Bronchial epithelial cell (primary cell): ENCODE measurements around the gene FGFBP2. TPM values are rescaled to one million over a fixed set of nuclear protein-coding genes. Genes with fewer than 3 reads are reported as not detected.
A peak's percentile ranks its signal among the peaks of the same experiment; 100 is the strongest.

Source experiments
- DNase-seq: peaks from one replicate; pipeline ENCODE4 v3.0.0-alpha.2; 2010; ENCODE audit warnings: low read depth
- FAIRE-seq: peaks from 2 replicates; lab custom pipeline; 2011; peaks lifted over from hg19 to GRCh38; lab: Jason Lieb, UNC
- H3K27me3 ChIP-seq: 2 replicates; pipeline ENCODE4 v1.5.1; 2011; ENCODE audit warnings: low read length; ENCODE audit not compliant: control insufficient read depth, insufficient read depth
- H3K36me3 ChIP-seq: 2 replicates; pipeline ENCODE4 v1.5.1; 2011; ENCODE audit warnings: low read length; ENCODE audit not compliant: control insufficient read depth, insufficient read depth
- H3K4me3 ChIP-seq: 2 replicates; pipeline ENCODE4 v1.5.1; 2011; ENCODE audit warnings: mild to moderate bottlenecking, low read depth, low read length, control low read depth
- total RNA-seq: library from RNA; depleted of rRNA; stranded (reverse); fragments of >200 nt; gene quantifications from 2 replicates; pipeline ENCODE4 v1.2.1, GENCODE V29; 2014
- TF ChIP-seq, protein P1 (sequence below): IDR thresholded peaks from 2 replicates; pipeline ENCODE4 v1.5.1; 2011; ENCODE audit warnings: mild to moderate bottlenecking, moderate library complexity, low read length, control low read depth, inconsistent platforms; ENCODE audit not compliant: insufficient read depth, severe bottlenecking

The FGFBP2 gene
- total RNA-seq, 1 donor from 2014 or later: not detected

GRCh38 chr4:15955670-15956069 is 7.3 kb downstream of the FGFBP2 start:
- Histone ChIP-seq H3K4me3 (no peak overlapping the region), H3K36me3 (no peaks in the 10 kb centered on the region), H3K27me3 (no peaks in the 10 kb centered on the region)
- FAIRE-seq (no peak), DNase-seq (peak; percentile 45)
- TF ChIP-seq, protein P1, sequence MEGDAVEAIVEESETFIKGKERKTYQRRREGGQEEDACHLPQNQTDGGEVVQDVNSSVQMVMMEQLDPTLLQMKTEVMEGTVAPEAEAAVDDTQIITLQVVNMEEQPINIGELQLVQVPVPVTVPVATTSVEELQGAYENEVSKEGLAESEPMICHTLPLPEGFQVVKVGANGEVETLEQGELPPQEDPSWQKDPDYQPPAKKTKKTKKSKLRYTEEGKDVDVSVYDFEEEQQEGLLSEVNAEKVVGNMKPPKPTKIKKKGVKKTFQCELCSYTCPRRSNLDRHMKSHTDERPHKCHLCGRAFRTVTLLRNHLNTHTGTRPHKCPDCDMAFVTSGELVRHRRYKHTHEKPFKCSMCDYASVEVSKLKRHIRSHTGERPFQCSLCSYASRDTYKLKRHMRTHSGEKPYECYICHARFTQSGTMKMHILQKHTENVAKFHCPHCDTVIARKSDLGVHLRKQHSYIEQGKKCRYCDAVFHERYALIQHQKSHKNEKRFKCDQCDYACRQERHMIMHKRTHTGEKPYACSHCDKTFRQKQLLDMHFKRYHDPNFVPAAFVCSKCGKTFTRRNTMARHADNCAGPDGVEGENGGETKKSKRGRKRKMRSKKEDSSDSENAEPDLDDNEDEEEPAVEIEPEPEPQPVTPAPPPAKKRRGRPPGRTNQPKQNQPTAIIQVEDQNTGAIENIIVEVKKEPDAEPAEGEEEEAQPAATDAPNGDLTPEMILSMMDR: peak; percentile 55

- DNase-seq: no peak
- no peaks in the 10 kb centered on the region for H3K27me3 ChIP-seq
- H3K36me3 ChIP-seq: no peaks in the 10 kb centered on the region
- H3K4me3 ChIP-seq: no peak overlapping the region
- TF ChIP-seq, protein P1: no peak
- FAIRE-seq: no peak
Observed at GRCh38 chr4:15953625-15954024, 9.3 kb downstream of the FGFBP2 start.

- Histone ChIP-seq H3K36me3 (no peaks in the 10 kb centered on the region), H3K27me3 (no peaks in the 10 kb centered on the region), H3K4me3 (no peak overlapping the region)
- DNase-seq: no peak
- TF ChIP-seq, protein P1: no peak
- FAIRE-seq: no peak
Observed at GRCh38 chr4:15951781-15952180, 11.2 kb downstream of the FGFBP2 start.

GRCh38 chr4:15948826-15949225 is 14.1 kb downstream of the FGFBP2 start:
- FAIRE-seq: no peak
- Histone ChIP-seq H3K36me3 (no peaks in the 10 kb centered on the region), H3K4me3 (no peak overlapping the region), H3K27me3 (no peaks in the 10 kb centered on the region)
- TF ChIP-seq, protein P1: no peak
- no peak for DNase-seq

DNA sequence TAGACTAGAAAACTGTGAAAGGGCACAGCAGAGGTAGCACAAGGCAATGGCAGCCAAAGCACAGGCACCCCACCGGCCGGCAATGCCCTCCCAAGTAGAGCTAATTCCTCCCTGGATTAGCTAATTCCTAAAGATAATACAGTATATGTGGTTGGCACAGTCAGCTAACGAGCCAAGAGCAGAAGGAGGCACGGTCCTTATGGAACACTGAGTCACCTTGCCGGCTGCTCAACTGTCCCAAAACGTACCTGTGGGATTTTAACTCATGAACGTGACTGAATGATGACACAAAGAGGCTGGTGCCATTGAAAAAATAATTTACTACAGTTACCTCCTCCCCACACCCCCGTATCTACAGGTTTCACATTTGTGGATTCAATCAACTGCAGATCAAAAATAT is 15.3 kb downstream of the FGFBP2 start:
- TF ChIP-seq, protein P1: no peak

GRCh38 chr4:15945516-15945915 is 17.5 kb downstream of the FGFBP2 start:
- no peaks in the 10 kb centered on the region for H3K27me3 ChIP-seq
- FAIRE-seq: no peak
- TF ChIP-seq, protein P1: no peak
- H3K4me3 ChIP-seq: no peak overlapping the region
- DNase-seq: no peak
- no peaks in the 10 kb centered on the region for H3K36me3 ChIP-seq

More for the DNA sequence above, 15.3 kb downstream of the FGFBP2 start:
- no peaks in the 10 kb centered on the region for H3K36me3 ChIP-seq
- DNase-seq (peak; percentile 48), FAIRE-seq (no peak)
- H3K4me3 ChIP-seq: no peak overlapping the region
- no peaks in the 10 kb centered on the region for H3K27me3 ChIP-seq
